ENCODE measurements around the gene AUTS2.

DNA sequence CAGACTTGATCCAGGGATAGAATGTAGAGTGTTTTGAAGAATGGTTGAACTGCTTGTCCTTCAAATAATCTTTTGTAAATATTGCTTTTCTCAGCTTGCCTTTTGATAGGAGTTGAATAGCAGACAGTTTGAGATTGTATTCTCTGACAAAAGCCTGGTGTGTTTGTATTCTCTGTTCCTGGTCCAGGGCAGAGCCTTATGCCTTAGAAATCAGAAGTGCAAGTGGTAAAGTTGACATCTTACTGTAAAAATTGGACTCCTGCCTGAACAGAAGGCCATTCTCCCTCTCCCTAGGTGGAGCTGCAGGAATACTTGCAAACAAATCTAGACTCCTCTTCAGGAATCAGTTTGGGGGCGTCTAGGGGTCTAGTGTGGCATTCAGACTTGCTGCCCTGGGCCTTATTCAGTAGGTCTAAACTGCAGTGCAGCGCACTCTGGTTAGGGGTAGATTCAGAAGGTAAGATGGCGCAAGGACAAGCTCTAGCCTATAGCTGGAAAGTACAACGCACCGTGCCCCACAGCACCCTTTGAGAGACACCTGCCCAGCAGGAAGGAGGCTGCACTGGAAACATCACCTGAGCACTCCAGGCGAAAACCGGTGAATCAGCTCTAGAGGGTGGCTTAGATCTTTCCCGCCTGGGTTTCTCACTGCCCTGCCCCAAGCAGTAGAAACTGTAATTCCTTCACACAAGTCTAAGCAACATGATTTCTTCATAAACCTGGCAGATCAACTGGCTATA is 925.1 kb downstream of the AUTS2 start:
- TF ChIP-seq, protein P1, sequence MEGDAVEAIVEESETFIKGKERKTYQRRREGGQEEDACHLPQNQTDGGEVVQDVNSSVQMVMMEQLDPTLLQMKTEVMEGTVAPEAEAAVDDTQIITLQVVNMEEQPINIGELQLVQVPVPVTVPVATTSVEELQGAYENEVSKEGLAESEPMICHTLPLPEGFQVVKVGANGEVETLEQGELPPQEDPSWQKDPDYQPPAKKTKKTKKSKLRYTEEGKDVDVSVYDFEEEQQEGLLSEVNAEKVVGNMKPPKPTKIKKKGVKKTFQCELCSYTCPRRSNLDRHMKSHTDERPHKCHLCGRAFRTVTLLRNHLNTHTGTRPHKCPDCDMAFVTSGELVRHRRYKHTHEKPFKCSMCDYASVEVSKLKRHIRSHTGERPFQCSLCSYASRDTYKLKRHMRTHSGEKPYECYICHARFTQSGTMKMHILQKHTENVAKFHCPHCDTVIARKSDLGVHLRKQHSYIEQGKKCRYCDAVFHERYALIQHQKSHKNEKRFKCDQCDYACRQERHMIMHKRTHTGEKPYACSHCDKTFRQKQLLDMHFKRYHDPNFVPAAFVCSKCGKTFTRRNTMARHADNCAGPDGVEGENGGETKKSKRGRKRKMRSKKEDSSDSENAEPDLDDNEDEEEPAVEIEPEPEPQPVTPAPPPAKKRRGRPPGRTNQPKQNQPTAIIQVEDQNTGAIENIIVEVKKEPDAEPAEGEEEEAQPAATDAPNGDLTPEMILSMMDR (IDR thresholded peaks at IDR 0.05) = no peak
- no peak for TF ChIP-seq POLR2A (IDR thresholded peaks at IDR 0.05)

Measured in thyroid gland (tissue), 4 donors.